GM12872 (cell line): ENCODE results near the gene TTLL8.

ENCODE experiments used
- TF ChIP-seq, protein P1 (sequence below): IDR thresholded peaks from 3 replicates; pipeline ENCODE4 v1.5.1; 2011; ENCODE audit warnings: low read depth, mild to moderate bottlenecking, low read length, moderate library complexity; ENCODE audit not compliant: insufficient read depth

Gene TTLL8

GRCh38 chr22:50081426-50082196 is 23.5 kb upstream of the TTLL8 start:
- TF ChIP-seq, protein P1, sequence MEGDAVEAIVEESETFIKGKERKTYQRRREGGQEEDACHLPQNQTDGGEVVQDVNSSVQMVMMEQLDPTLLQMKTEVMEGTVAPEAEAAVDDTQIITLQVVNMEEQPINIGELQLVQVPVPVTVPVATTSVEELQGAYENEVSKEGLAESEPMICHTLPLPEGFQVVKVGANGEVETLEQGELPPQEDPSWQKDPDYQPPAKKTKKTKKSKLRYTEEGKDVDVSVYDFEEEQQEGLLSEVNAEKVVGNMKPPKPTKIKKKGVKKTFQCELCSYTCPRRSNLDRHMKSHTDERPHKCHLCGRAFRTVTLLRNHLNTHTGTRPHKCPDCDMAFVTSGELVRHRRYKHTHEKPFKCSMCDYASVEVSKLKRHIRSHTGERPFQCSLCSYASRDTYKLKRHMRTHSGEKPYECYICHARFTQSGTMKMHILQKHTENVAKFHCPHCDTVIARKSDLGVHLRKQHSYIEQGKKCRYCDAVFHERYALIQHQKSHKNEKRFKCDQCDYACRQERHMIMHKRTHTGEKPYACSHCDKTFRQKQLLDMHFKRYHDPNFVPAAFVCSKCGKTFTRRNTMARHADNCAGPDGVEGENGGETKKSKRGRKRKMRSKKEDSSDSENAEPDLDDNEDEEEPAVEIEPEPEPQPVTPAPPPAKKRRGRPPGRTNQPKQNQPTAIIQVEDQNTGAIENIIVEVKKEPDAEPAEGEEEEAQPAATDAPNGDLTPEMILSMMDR: no peak

GRCh38 chr22:50080077-50080465 is 22.0 kb upstream of the TTLL8 start:
- TF ChIP-seq, protein P1: no peak

DNA sequence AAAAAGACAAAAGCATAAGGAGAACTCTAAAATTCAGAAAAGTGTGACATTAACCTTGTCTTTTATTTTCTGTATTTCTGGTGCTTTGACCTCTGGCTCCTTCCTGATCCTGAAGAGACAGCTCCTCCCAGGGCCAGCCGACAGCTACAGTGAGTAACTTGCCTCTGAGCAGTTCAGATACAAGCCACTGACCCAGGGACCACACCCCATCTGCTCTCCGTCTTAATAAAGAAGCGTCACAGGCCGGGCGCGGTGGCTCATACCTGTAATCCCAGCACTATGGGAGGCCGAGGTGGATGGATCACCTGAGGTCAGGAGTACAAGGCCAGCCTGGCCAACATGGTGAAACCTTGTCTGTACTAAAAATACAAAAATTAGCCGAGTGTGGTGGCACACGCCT is 20.7 kb upstream of the TTLL8 start:
- TF ChIP-seq, protein P1: no peak

- TF ChIP-seq, protein P1: no peak
Observed at GRCh38 chr22:50078246-50078645, 20.1 kb upstream of the TTLL8 start.

GRCh38 chr22:50076646-50077535 is 18.8 kb upstream of the TTLL8 start:
- TF ChIP-seq, protein P1: no peak

DNA sequence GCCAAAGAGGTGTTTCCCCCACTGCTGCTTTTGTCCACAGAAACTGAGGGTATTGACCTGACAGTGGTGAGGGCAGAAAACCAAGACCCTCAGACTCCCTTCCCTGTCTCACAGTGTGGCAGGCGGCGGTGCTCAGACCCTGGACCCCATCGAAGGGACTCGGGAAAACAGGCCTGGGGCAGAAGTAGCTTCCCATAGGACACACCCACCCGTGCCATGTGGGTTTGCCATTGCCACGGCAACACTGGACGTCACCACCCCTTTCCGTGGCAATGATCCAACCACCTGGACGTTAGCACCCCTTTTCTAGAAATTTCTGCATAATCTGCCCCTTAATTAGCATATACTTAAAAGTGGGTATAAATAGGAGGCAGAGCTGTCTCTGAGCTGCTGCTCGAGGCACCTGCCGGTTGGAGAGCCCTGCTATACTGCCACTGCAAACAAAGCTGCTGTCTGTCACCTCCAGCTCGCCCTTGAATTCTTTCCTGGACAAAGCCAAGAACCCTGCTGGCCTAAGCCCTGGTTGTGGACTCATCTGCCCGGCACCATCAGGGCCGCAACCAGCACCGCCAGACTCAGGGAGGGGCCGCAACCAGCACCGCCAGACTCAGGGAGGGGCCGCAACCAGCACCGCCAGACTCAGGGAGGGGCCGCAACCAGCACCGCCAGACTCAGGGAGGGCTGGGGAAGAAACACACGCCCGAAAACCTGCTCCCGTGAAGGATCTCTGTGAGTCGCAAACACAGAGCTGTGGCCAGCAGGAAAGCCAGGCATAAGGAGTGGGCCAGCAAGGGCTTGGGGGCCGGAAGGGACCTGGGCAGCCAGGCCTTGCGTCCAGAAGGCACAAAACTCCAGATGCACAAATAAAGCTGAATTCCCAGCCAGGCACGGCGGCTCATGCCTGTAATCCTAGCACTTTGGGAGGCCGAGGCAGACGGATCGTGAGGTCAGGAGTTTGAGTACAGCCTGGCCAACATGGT is 16.7 kb upstream of the TTLL8 start:
- TF ChIP-seq, protein P1: no peak
